MM.1S (cell line): Measurements from ENCODE around the gene CDKN2A.

Experiments
- CTCF ChIP-seq: fragments of 300-600 bp; sonication (generic); IDR thresholded peaks from 2 replicates; pipeline ENCODE4 v1.5.1; 2016; ENCODE audit warnings: antibody characterized with exemption, low read length, mixed read lengths
- EZH2 ChIP-seq: fragments of 300-600 bp; sonication (generic); optimal IDR thresholded peaks from 2 replicates; pipeline ENCODE3; 2017; ENCODE audit warnings: low read depth, mild to moderate bottlenecking, antibody characterized with exemption, low read length, mixed read lengths
- EZH2phosphoT487 ChIP-seq: fragments of 300-600 bp; sonication (generic); IDR thresholded peaks from 2 replicates; pipeline ENCODE4 v1.6.1; 2018; ENCODE audit warnings: antibody characterized with exemption, low read length

- TF ChIP-seq EZH2phosphoT487 = no peak
- no peak for TF ChIP-seq CTCF
- TF ChIP-seq EZH2 = no peak
These were observed 32.6 kb downstream of the CDKN2A start for GRCh38 chr9:21961569-21961968.
